Adrenal gland (tissue), 5 donors: ENCODE measurements around the gene TPCN1.

Source experiments
- CTCF ChIP-seq, 6 experiments: fragments of 450-650 bp in 4 of 6; fragments of 200-600 bp in 2 of 6; sonication (generic) in 1 of 6; IDR thresholded peaks; 1 replicate in 5 of 6; 2 replicates in 1 of 6; pipeline versions ENCODE4 v1.5.1 to v1.8.0; 2016 to 2021; ENCODE audit warnings: antibody characterized with exemption in 6 of 6, mild to moderate bottlenecking in 2 of 6, moderate library complexity in 1 of 6
- POLR2A ChIP-seq, 2 donors: fragments of 450-650 bp; IDR thresholded peaks; one replicate each; pipeline ENCODE4 v1.6.1; 2017; ENCODE audit warnings: antibody characterized with exemption in 2 of 2, mild to moderate bottlenecking in 2 of 2, moderate library complexity in 1 of 2
- donor health status: DM: no; HTN: no; CAD: no.

GRCh38 chr12:113290506-113290905, 69.2 kb downstream of the TPCN1 start:
- TF ChIP-seq CTCF (IDR thresholded peaks at IDR 0.05) (no peak), POLR2A (IDR thresholded peaks at IDR 0.05) (no peak)
